NCI-H1436 treated with DMSO at 0.1 percent for 48 hours (cell line): Measurements from ENCODE around the gene GLP2R.
"Not testable (repeated sequence)": the region's sequence is repeated elsewhere in the genome, so short reads cannot be mapped to it uniquely, and the experiment has no call there.

Experiments
- DNase-seq: peaks from one replicate; lab custom pipeline; 2025; lab: John Stamatoyannopoulos, UW

Gene GLP2R

DNA sequence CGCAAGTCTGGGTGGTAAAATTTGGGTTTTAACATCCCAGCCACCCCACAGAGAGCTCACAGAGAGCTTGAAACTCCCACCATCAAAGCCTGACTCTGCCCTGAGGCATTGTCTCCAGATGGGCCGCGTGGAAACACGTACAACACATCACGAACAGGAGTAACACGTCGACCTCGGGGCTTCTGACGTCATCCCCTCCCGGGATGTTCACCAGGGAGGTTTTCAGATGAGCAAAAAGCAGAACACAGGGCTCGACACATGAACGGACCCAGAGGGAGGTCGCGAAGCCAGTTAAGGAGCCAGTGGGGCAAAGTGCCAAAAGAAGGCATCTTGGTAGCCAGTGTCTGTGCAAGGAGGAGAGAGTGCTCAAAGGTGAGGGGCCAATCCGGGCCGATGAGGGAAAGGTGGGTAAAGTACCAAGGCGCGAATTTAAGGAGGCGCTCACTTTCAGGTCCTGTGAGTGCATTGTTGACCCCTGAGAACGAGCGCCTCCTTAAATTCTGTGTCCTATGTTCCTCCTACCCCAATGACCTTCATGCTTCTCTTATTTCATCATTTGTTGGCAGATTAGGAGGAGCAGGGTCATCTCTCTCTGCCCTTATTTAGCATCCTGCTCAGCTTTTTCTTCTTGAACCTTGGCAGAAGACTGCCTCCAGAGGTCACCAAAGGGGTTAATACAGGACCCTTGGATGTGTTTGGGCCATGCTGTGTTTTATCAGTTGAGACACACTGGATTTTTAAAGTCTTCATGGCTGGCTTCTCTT, 73.7 kb downstream of the GLP2R start:
- no peak for DNase-seq

DNA sequence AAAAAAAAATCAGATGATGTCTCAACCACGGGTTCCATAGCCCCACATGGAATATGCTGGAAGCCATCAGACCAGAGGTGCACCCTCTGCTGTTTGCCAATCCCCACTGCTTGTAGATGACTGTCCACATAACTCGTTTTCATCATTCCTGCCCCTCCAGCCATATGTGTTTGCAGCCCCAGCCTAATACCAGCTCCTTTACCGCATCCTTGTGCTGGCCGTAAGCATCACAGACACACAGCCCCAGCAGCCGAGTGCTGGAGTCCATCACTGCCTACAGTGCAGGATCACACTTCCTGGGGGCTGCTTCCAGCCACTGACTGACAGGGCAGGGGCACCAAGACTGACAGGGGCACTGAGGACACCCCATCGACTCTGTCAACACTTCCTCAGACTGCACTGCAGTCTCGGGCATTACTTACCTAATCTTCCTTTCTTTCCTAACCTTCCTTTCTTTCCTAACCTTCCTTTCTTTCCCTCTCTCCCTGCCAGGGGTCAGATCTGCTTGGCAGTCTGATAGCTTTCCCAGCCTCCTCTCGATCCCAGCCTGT, 74.4 kb downstream of the GLP2R start:
- DNase-seq: no peak

GRCh38 chr17:9900784-9901183, 75.1 kb downstream of the GLP2R start:
- no peak for DNase-seq

DNA sequence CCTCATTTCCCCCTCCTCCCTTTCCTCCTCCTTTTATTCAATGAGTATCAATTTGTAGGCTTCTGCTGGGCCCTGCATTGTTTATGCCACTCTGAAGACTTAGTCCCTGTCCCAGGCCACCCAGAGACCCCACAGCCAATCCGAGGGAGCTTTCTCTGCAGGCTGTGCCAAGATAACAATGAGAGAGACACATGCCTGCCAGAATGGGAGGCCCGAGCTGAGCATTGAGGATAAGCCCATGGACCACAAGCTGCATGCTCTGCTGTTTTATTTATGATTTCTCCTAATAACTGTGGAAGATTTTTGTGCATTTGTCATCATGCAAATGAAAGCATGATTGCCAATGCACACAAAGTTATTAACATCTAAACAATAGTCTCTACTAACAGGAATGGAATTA, 76.4 kb downstream of the GLP2R start:
- DNase-seq: no peak

DNA sequence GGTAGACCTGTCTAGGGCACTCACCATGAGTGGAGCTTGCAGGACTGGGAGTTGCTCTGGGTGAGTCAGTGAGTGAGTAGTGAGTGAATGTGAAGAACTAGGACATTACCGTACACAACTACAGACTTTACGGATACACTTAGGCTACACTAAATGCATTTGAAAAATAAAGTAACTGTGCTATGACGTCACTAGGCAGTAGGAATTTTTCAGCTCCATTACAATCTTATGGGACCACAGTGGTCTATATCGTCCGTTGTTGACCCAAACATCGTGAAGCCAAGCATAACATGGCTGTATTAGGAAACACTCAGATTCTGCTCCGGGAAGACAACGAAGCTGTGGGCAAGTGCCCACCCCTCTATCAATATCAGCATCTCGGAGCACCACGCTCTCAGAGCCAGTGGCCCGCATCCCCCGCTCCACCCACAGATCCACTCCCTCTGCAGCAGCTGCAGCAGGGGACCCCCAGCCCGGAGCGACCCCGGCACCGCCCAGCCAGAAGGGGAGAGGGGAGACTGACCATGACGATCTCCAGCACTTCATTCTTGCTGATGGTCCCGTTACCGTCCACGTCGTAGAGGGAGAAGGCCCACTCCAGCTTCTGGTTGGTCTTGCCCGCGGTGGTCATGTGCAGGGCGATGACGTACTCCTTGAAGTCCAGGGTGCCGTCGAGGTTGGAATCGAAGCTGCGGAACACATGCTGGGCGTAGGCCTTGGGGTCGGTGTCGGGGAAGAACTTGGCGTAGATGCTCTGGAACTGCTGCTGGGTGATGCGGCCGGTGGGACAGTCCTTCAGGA, 78.8 kb downstream of the GLP2R start:
- DNase-seq: no peak

DNA sequence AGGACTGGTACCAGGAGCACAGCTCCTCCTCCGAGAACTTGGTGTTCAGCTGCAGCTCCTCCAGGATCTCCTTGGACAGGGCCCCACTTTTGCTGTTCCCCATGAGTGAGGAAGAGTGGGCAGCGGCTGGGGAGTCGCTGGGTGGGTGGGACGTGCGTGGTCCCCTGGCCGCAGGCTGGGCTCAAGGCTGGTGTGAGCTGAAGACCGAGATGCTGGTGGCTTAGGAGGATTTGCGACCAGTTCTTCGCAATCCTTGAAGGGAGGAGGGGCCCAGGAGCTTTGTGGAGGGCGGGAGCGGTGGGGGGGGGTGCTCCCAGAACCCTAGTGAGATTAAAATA, 79.3 kb downstream of the GLP2R start, which contains the start of gene RCVRN:
TSS of gene RCVRN (minus strand) at position 194 of the 338 bp plus-strand sequence. CDS start at position 103, 91 bp downstream.
- DNase-seq: no peak

DNA sequence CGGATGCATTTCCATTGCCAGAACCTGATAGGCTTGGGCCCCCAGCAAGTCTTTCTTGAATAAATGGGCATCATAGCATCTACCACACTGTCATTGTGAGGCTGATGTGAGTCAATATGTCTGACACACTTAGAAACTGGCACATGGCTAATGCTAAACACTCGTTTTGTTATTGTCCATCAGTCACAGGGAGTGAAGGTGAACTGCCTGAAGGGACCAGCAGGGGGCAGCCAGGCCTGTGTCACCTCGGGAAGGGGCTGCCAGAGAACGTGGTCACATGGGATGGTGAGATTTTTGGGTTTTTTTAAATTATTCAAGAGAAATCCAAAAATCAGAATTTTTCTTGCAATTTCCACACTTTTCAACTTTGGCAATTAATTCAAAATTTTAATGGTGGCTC, 80.2 kb downstream of the GLP2R start:
- DNase-seq: no peak

- DNase-seq: no peak
Observed at GRCh38 chr17:9906616-9907015, 80.9 kb downstream of the GLP2R start.

GRCh38 chr17:9907131-9907530, 81.4 kb downstream of the GLP2R start:
- DNase-seq: no peak

DNA sequence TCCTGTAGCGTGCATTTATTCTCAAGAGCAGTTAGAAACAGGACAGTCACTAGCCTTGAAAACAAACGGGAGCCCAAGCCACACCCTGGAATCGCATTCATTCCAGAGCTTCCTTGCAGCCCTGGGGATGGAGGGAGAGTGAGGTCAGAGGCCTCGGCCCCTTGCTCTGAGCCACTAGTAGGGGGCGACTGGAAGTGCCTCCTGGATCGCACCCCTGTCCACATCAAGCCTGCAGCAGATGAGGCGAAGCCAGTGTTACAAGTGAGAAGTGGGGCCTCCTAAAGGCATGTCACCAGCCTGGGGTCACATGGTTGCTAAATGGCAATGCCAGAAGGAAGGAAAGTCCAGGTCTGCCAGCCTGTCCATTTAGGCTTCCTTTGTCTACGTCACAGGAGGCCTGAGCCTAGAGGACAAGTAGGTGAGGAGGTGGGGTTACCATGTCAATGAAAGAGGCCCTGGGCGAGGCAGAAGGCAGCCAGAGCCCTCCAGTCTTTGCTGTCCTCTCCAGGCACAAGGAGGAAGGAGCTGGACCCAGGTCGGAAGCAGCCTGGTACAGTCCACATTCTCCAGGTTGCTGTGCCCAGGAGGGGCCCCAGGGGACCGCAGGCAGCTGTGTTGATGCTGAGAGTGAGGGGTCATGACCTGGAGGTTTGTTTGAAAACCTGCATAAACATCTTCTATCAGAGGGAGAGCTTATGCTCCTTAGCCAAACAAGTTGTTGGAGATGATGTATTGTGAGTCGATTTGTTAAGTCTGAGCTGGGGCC, 82.3 kb downstream of the GLP2R start:
- DNase-seq: no peak

- DNase-seq: no peak
Observed at GRCh38 chr17:9908649-9909042, 82.9 kb downstream of the GLP2R start.

DNA sequence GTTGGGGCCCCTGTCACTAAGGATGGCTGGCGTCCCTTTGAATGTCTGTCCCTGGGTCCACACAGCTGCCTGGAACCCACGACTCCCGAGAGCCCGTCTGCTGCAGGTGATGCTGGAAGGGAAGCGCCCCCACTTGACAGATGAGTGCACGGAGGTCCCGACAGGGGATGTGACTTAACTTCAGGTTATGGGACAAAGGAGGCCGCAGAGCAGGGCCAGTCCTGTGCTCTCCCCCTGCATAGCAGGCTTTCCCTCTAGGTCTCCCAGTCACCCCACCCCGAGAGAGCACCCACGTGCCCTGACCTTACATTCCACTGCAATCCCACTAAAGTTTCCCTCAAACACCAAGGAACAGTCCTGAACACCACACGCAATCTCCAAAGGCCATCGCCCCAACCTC, 85.4 kb downstream of the GLP2R start:
- DNase-seq: no peak

- DNase-seq: no peak
Observed at GRCh38 chr17:9912121-9913099, 86.7 kb downstream of the GLP2R start.

GRCh38 chr17:9913476-9913875, 87.8 kb downstream of the GLP2R start:
- DNase-seq: no peak

GRCh38 chr17:9916108-9916507, 90.4 kb downstream of the GLP2R start:
- DNase-seq: no peak

- no peak for DNase-seq
Observed at GRCh38 chr17:9917131-9917530, 91.4 kb downstream of the GLP2R start.

- DNase-seq: no peak
Observed at GRCh38 chr17:9917801-9918200, 92.1 kb downstream of the GLP2R start.

DNA sequence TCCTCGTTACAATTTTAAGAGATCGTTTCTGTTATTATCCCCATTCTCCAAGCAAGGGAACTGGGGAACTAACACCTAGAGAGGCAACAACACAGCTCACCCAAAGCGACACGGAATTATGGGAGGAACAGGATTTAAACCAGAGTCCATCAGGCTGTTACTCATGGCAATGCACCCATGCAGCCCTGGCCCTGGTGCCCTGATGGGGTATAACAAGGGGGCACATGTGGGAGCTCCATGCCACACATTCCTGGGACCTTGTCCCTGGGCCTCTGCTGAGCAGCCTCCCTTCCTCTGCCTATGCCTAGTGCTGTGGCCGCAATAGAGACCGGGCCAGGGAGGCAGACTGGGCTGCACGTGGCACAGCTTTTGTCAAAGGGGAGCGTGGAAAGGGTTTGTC, 92.6 kb downstream of the GLP2R start:
- no peak for DNase-seq

DNA sequence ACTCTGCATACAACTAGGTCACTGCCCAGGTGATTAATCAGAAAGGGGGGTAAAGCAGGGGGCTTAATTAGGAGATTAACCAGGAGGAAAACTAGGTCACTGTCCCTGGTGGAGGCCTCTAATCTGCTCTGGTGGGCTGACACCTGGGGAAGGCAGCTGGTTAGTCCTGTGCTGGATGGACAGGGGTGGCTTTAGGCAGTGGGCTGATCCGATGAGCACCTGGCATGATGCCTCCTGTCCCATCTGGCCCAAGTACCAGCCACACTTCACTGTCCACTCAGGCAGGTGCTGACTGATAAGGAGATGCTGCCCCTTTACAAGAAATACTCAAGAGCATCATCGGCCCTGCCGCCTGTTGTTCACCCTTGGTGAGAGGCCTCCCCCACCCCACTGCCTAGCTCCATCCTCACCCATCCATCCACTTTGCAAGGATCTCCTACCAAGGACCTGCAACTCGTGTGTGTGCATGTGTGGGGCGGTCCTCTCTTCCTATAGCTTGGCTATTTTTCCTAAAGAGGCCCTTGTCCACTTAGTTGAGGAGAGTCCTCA, 93.2 kb downstream of the GLP2R start:
- no peak for DNase-seq

- not testable (repeated sequence) for DNase-seq
Observed at GRCh38 chr17:9921216-9921615, 95.5 kb downstream of the GLP2R start.
